ENCODE results near the gene ZNF710.

GRCh38 chr15:90104551-90104950 lies 103.4 kb downstream of the ZNF710 start:
- TF ChIP-seq CTCF (IDR thresholded peaks at IDR 0.05 in 2 of 3, conservative IDR thresholded peaks at IDR 0.05 in 1 of 3; ENCODE audit: borderline replicate concordance in 1 of 3, insufficient read depth in 1 of 3, low read depth in 2 of 3, low read length in 2 of 3) (no peak), ZNF274 (IDR thresholded peaks at IDR 0.05; ENCODE audit: low read depth, low read length) (no peak), JUND (IDR thresholded peaks at IDR 0.05) (no peak), POLR2A (IDR thresholded peaks at IDR 0.05; ENCODE audit: borderline replicate concordance, extremely low read depth, insufficient read depth, insufficient read length) (no peak), CEBPB (IDR thresholded peaks at IDR 0.05; ENCODE audit: low read depth) (no peak), CBX3 (IDR thresholded peaks at IDR 0.05; ENCODE audit: low read depth) (no peak), SIN3A (IDR thresholded peaks at IDR 0.05; ENCODE audit: low read depth) (no peak), ZBTB33 (IDR thresholded peaks at IDR 0.05; ENCODE audit: extremely low read depth, insufficient replicate concordance, low read length) (no peak)
